Sigmoid colon (tissue), 7 donors: Measurements from ENCODE around the gene SHC1. TPM values are rescaled to one million over a fixed set of nuclear protein-coding genes. Genes with fewer than 3 reads are reported as not detected.

Experiments
- DNase-seq: peaks from one replicate; pipeline ENCODE4 v3.0.0-alpha.2; 2019
- H3K27ac ChIP-seq, 4 donors: fragments of 200-600 bp; sonication (generic); one replicate each; pipeline ENCODE4 v1.5.1; 2016 to 2019; ENCODE audit warnings: mild to moderate bottlenecking in 1 of 4
- H3K27me3 ChIP-seq, 3 donors: fragments of 200-600 bp; sonication (generic); one replicate each; pipeline ENCODE4 v1.5.1; 2019; ENCODE audit warnings: mild to moderate bottlenecking in 1 of 3
- H3K36me3 ChIP-seq, 4 donors: fragments of 200-600 bp; sonication (generic); one replicate each; pipeline ENCODE4 v1.5.1; 2016 to 2019
- H3K4me1 ChIP-seq, 4 donors: fragments of 200-600 bp; sonication (generic); one replicate each; pipeline ENCODE4 v1.5.1; 2017 to 2019
- H3K4me3 ChIP-seq, 4 donors: fragments of 200-600 bp; sonication (generic); one replicate each; pipeline ENCODE4 v1.5.1; 2017 to 2019; ENCODE audit warnings: mild to moderate bottlenecking in 2 of 4, moderate library complexity in 1 of 4
- H3K9me3 ChIP-seq, 4 donors: fragments of 200-600 bp in 3 of 4; sonication (generic) in 3 of 4; one replicate each; pipeline versions ENCODE4 v1.5.1 to v1.6.1; 2013 to 2019
- EP300 ChIP-seq, 4 donors: sonication (generic); formaldehyde crosslinking; IDR thresholded peaks; one replicate each; pipeline ENCODE4 v1.6.1; 2017; ENCODE audit warnings: antibody characterized with exemption in 4 of 4
- POLR2A ChIP-seq, 2 donors: fragments of 450-650 bp; IDR thresholded peaks; one replicate each; pipeline ENCODE4 v1.6.1; 2016; ENCODE audit warnings: antibody characterized with exemption in 2 of 2, mild to moderate bottlenecking in 2 of 2, moderate library complexity in 2 of 2
- POLR2AphosphoS5 ChIP-seq, 4 donors: sonication (generic); formaldehyde crosslinking; IDR thresholded peaks; one replicate each; pipeline ENCODE4 v1.6.1; 2017; ENCODE audit warnings: antibody characterized with exemption in 4 of 4
- WGBS, 2 donors: extraction: QIAGEN DNeasy Blood & Tissue Kit; methylation state at CpG; one replicate each; pipeline ENCODE4 v1.1.7; 2013; 5-methylcytosine and 5-hydroxymethylcytosine counted together
- intact Hi-C: fragments of 100-400 bp; cut with DNase I; formaldehyde crosslinking; loops from one replicate; pipeline ENCODE4 v1.15.1; 2023
- polyA plus RNA-seq, 3 donors: library from polyadenylated mRNA; stranded (reverse); fragments of 200-250 nt; gene quantifications; one replicate each; pipeline ENCODE4 v1.2.3, GENCODE V29; 2013
- total RNA-seq, 4 donors: library from RNA; depleted of rRNA; stranded (reverse); fragments of >200 nt; gene quantifications; one replicate each; pipeline ENCODE4 v1.1.0, GENCODE V29; 2016
- TF ChIP-seq, protein P1 (sequence below), 4 experiments: fragments of 450-650 bp in 3 of 4; fragments of 200-600 bp in 1 of 4; IDR thresholded peaks; one replicate each; pipeline ENCODE4 v1.5.1; 2016 to 2019; ENCODE audit warnings: antibody characterized with exemption in 4 of 4, mild to moderate bottlenecking in 3 of 4, moderate library complexity in 2 of 4
- donor health status: healthy with polysubstance abuse.
- donor health status: Bipolar disorder and iron deficiency.
- donor health status: healthy.

The SHC1 gene
- total and polyA plus RNA-seq, 7 donors: 49.2 to 80.4 (median 62.6) TPM

GRCh38 chr1:155002464-155003226 lies 32.1 kb upstream of the SHC1 start, which contains the start of gene ZBTB7B:
Gene ZBTB7B, plus strand, starts transcription at chr1:155002802. Its CDS starts 11,859 bp downstream, at chr1:155014661.
- H3K4me1 ChIP-seq: peaks cover 0 to 57% (median 55%) of the 10 kb centered on the region in 4 donors
- H3K27ac ChIP-seq: peak within 1 kb of the TSS; percentile 96 to 99 (median 98)
- intact Hi-C loops: loop anchor here (1.0 to 5.0 kb wide), 2 partner anchors 28 to 50 kb away; partner anchors contain the start of genes ADAM15 and CKS1B
- WGBS, 2 donors: 0% methylated on average over 34 to 35 of the region's 35 CpGs
- peak within 1 kb of the TSS; percentile 73 to 94 (median 81) for H3K4me3 ChIP-seq
- no peaks in the 10 kb centered on the region for H3K36me3 ChIP-seq
- TF ChIP-seq, protein P1, sequence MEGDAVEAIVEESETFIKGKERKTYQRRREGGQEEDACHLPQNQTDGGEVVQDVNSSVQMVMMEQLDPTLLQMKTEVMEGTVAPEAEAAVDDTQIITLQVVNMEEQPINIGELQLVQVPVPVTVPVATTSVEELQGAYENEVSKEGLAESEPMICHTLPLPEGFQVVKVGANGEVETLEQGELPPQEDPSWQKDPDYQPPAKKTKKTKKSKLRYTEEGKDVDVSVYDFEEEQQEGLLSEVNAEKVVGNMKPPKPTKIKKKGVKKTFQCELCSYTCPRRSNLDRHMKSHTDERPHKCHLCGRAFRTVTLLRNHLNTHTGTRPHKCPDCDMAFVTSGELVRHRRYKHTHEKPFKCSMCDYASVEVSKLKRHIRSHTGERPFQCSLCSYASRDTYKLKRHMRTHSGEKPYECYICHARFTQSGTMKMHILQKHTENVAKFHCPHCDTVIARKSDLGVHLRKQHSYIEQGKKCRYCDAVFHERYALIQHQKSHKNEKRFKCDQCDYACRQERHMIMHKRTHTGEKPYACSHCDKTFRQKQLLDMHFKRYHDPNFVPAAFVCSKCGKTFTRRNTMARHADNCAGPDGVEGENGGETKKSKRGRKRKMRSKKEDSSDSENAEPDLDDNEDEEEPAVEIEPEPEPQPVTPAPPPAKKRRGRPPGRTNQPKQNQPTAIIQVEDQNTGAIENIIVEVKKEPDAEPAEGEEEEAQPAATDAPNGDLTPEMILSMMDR (IDR thresholded peaks at IDR 0.05): no peak
- TF ChIP-seq POLR2AphosphoS5 (IDR thresholded peaks at IDR 0.05) (no peak), POLR2A (IDR thresholded peaks at IDR 0.05) (no peak), EP300 (IDR thresholded peaks at IDR 0.05) (no peak)
- DNase-seq: no peak
- no peaks in the 10 kb centered on the region for H3K9me3 ChIP-seq
- no peaks in the 10 kb centered on the region for H3K27me3 ChIP-seq

DNA sequence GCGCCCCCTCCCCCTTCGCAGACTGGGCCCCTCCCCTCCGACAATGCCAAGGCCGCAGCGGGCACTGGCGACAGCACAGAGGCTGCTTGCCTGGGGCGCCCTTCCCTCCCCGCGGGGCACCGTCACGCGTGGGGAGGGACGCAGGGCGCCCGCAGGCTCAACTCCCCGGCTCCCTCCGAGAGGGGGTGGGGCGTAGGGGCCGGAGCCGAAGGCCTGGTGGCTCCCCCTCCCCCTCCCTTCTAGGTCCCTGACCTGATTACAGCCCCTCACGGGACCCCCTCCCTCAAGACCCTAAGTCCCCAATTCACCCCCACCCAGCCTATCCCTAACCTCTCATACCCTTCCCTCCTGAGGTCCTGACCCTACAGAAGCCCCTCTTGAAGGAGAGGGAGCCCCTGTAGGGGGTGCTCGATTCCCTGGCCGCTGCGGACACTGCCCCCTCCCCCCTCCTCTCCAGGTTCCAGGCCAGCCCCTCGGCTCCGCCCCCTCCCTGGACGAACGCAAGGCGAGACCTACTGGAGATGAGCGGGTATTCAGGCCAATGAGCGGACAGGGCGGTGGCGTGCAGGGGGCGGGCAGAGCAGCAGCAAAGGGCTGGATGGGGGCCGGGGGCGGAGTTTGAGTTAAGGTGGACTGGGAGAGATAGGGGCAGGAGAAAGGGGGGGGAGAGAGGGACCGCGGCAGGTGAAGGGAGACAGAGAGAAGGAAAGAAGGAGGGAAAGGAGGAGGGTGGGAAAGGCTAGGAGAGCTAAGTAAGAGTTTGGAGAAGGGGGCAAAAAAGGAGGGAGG lies 31.3 kb upstream of the SHC1 start:
- intact Hi-C loops: loop anchor here (1.0 to 5.0 kb wide), 3 partner anchors 28 to 65 kb away; partner anchors contain the start of genes ADAM15, CKS1B and PMVK

GRCh38 chr1:155001425-155001674 lies 30.8 kb upstream of the SHC1 start:
- Histone ChIP-seq H3K27me3 (no peaks in the 10 kb centered on the region), H3K4me3 (peak overlapping the region; percentile 73 to 94 (median 81)), H3K9me3 (no peaks in the 10 kb centered on the region), H3K4me1 (peaks cover 0 to 44% (median 42%) of the 10 kb centered on the region in 4 donors), H3K36me3 (no peaks in the 10 kb centered on the region), H3K27ac (peak overlapping the region; percentile 96 to 99 (median 98))
- no peak for DNase-seq
- intact Hi-C loops: loop anchor here (2.0 to 5.0 kb wide), 2 partner anchors 51 to 65 kb away; partner anchors contain the start of genes ADAM15 and PMVK
- no peak for TF ChIP-seq POLR2AphosphoS5 (IDR thresholded peaks at IDR 0.05)
- no peak for TF ChIP-seq EP300 (IDR thresholded peaks at IDR 0.05)
- TF ChIP-seq POLR2A (IDR thresholded peaks at IDR 0.05): no peak
- TF ChIP-seq, protein P1 (IDR thresholded peaks at IDR 0.05): no peak
- 0 to 1% methylated on average over 11 of the region's 11 CpGs for WGBS, 2 donors

More for the DNA sequence above, 31.3 kb upstream of the SHC1 start:
- Histone ChIP-seq H3K4me3 (peak overlapping the region; percentile 73 to 94 (median 81)), H3K9me3 (no peaks in the 10 kb centered on the region), H3K36me3 (no peaks in the 10 kb centered on the region), H3K4me1 (peaks cover 0 to 50% (median 47%) of the 10 kb centered on the region in 4 donors), H3K27ac (peak overlapping the region; percentile 96 to 99 (median 98)), H3K27me3 (no peaks in the 10 kb centered on the region)
- TF ChIP-seq POLR2A (IDR thresholded peaks at IDR 0.05) (peak; percentile 91 to 95), EP300 (IDR thresholded peaks at IDR 0.05) (no peak), POLR2AphosphoS5 (IDR thresholded peaks at IDR 0.05) (peak; percentile 89 to 94 (median 92))
- TF ChIP-seq, protein P1 (IDR thresholded peaks at IDR 0.05): peak in 2 of 4 experiments; percentile 6 to 22
- DNase-seq: peak; percentile 100
- 1% methylated on average over 38 of the region's 38 CpGs for WGBS, 2 donors

DNA sequence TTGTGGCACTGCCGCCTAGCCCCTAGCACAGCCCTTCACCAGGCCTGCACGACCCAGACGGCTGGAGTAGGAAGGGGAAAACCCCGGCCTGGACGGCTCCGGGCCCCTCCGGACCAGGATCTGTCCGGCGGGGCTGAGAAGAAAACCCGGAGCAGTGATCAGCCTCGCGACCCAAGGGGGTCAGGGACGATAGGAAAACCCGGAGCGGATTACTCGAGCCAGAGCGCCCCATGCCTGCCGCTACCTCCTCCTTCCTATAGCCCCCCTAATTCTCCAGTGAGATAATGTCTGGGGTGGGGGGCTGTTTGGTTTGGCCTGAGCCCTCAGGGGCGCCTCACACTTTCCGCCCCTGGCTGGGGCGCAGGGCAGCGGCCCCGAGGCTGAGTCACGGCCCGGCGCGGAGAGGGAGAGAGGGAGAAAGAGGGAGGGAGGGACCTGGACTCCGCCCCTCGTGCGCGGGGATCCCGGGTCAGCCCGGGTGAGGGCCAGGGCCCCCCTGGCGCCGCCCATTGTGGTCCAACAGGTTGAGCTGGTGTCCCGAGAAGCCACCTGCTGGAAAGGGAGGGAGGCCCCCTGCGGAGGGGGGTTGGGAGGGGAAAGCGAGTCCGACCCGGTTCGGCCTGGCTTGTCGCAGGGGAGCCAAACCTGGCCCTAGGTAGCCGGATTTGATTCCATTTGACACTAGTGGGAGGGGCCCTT lies 30.3 kb upstream of the SHC1 start:
- WGBS, 2 donors: 0% methylated on average over 43 of the region's 43 CpGs
- Histone ChIP-seq H3K9me3 (no peaks in the 10 kb centered on the region), H3K4me1 (peaks cover 0 to 40% (median 38%) of the 10 kb centered on the region in 4 donors), H3K27me3 (no peaks in the 10 kb centered on the region), H3K27ac (peak overlapping the region; percentile 96 to 99 (median 98)), H3K4me3 (peak overlapping the region; percentile 73 to 94 (median 81)), H3K36me3 (no peaks in the 10 kb centered on the region)
- peak; percentile 95 for DNase-seq
- intact Hi-C loops: loop anchor here (2.0 to 5.0 kb wide), 2 partner anchors 51 to 64 kb away; partner anchors contain the start of genes ADAM15 and PMVK
- TF ChIP-seq POLR2AphosphoS5 (IDR thresholded peaks at IDR 0.05) (peak; percentile 83 to 91 (median 88)), POLR2A (IDR thresholded peaks at IDR 0.05) (peak; percentile 67 to 88), EP300 (IDR thresholded peaks at IDR 0.05) (peak in 1 of 4 donors; percentile 32)
- TF ChIP-seq, protein P1 (IDR thresholded peaks at IDR 0.05): no peak
